HEK293 (cell line): ENCODE data around the gene SYN1.

Experiments
- GLI2 ChIP-seq: fragments of 450-650 bp; formaldehyde crosslinking; IDR thresholded peaks from 2 replicates; pipeline ENCODE4; 2017; ENCODE audit warnings: missing biosample characterization, missing genetic modification characterization, low read depth, borderline replicate concordance
- HOXA7 ChIP-seq: sonication (generic); formaldehyde crosslinking; IDR thresholded peaks from 2 replicates; pipeline ENCODE4 v1.8.1; 2022; ENCODE audit warnings: missing genetic modification reagents, borderline replicate concordance
- KLF1 ChIP-seq: fragments of 450-650 bp; formaldehyde crosslinking; IDR thresholded peaks from 2 replicates; pipeline ENCODE4 v1.5.1; 2016; ENCODE audit warnings: missing biosample characterization, missing genetic modification characterization
- KLF8 ChIP-seq: fragments of 450-650 bp; formaldehyde crosslinking; IDR thresholded peaks from 2 replicates; pipeline ENCODE4 v1.5.1; 2016; ENCODE audit warnings: missing biosample characterization, missing genetic modification characterization
- OSR2 ChIP-seq: fragments of 450-650 bp; formaldehyde crosslinking; IDR thresholded peaks from 2 replicates; pipeline ENCODE4 v1.5.1; 2016; ENCODE audit warnings: missing biosample characterization, missing genetic modification characterization
- REPIN1 ChIP-seq: fragments of 450-650 bp; formaldehyde crosslinking; IDR thresholded peaks from 2 replicates; pipeline ENCODE4 v1.5.1; 2017; ENCODE audit warnings: missing biosample characterization, missing genetic modification characterization, low read depth
- SETDB1 ChIP-seq: IDR thresholded peaks from one replicate; pipeline ENCODE4 v1.6.1; 2017; ENCODE audit warnings: mild to moderate bottlenecking, low read length, moderate library complexity, mixed read lengths; ENCODE audit not compliant: insufficient read length
- SP2 ChIP-seq: fragments of 450-650 bp; formaldehyde crosslinking; IDR thresholded peaks from 2 replicates; pipeline ENCODE4 v1.5.1; 2016; ENCODE audit warnings: missing biosample characterization, missing genetic modification characterization
- SP7 ChIP-seq: fragments of 450-650 bp; formaldehyde crosslinking; IDR thresholded peaks from 2 replicates; pipeline ENCODE4 v1.5.1; 2016; ENCODE audit warnings: missing biosample characterization, missing genetic modification characterization
- ZBTB8A ChIP-seq: fragments of 450-650 bp; formaldehyde crosslinking; IDR thresholded peaks from 2 replicates; pipeline ENCODE4 v1.5.1; 2016; ENCODE audit warnings: missing biosample characterization, missing genetic modification characterization
- ZNF133 ChIP-seq: fragments of 450-650 bp; formaldehyde crosslinking; IDR thresholded peaks from 2 replicates; pipeline ENCODE4 v1.5.1; 2016; ENCODE audit warnings: missing biosample characterization, missing genetic modification characterization
- ZNF155 ChIP-seq: fragments of 450-650 bp; formaldehyde crosslinking; IDR thresholded peaks from 2 replicates; pipeline ENCODE4 v1.5.1; 2016; ENCODE audit warnings: missing biosample characterization, missing genetic modification characterization
- ZNF202 ChIP-seq: fragments of 450-650 bp; formaldehyde crosslinking; IDR thresholded peaks from 2 replicates; pipeline ENCODE4 v1.5.1; 2016; ENCODE audit warnings: missing biosample characterization, missing genetic modification characterization, borderline replicate concordance
- ZNF26 ChIP-seq: fragments of 450-650 bp; formaldehyde crosslinking; IDR thresholded peaks from 2 replicates; pipeline ENCODE4 v1.5.1; 2016; ENCODE audit warnings: missing biosample characterization, missing genetic modification characterization
- ZNF350 ChIP-seq: fragments of 450-650 bp; formaldehyde crosslinking; IDR thresholded peaks from 2 replicates; pipeline ENCODE4 v1.5.0; 2017; ENCODE audit warnings: missing biosample characterization, mild to moderate bottlenecking, missing genetic modification characterization
- ZNF391 ChIP-seq: fragments of 450-650 bp; formaldehyde crosslinking; IDR thresholded peaks from 2 replicates; pipeline ENCODE4 v1.5.1; 2016; ENCODE audit warnings: low read depth, missing biosample characterization, missing genetic modification characterization, borderline replicate concordance
- ZNF426 ChIP-seq: fragments of 450-650 bp; formaldehyde crosslinking; IDR thresholded peaks from 2 replicates; pipeline ENCODE4 v1.5.1; 2017; ENCODE audit warnings: missing biosample characterization, missing genetic modification characterization, mild to moderate bottlenecking, inconsistent platforms, moderate library complexity
- ZNF518A ChIP-seq: fragments of 450-650 bp; formaldehyde crosslinking; conservative IDR thresholded peaks from 2 replicates; pipeline ENCODE4 v1.5.1; 2016; ENCODE audit warnings: low read depth, missing biosample characterization, missing genetic modification characterization
- ZNF585B ChIP-seq: fragments of 450-650 bp; formaldehyde crosslinking; IDR thresholded peaks from 2 replicates; pipeline ENCODE4 v1.5.1; 2016; ENCODE audit warnings: missing biosample characterization, missing genetic modification characterization
- ZNF654 ChIP-seq: fragments of 450-650 bp; formaldehyde crosslinking; IDR thresholded peaks from 2 replicates; pipeline ENCODE4 v1.5.1; 2016; ENCODE audit warnings: low read depth, missing biosample characterization, missing genetic modification characterization
- ZNF677 ChIP-seq: fragments of 450-650 bp; IDR thresholded peaks from 2 replicates; pipeline ENCODE4 v1.5.0; 2018; ENCODE audit warnings: missing biosample characterization, mild to moderate bottlenecking, missing genetic modification characterization, moderate library complexity
- ZNF747 ChIP-seq: fragments of 450-650 bp; formaldehyde crosslinking; IDR thresholded peaks from 2 replicates; pipeline ENCODE4 v1.5.1; 2016; ENCODE audit warnings: missing biosample characterization, missing genetic modification characterization
- ZNF76 ChIP-seq: fragments of 450-650 bp; formaldehyde crosslinking; IDR thresholded peaks from 2 replicates; pipeline ENCODE4; 2016; ENCODE audit warnings: low read depth, missing biosample characterization, missing genetic modification characterization, borderline replicate concordance
- ZNF776 ChIP-seq: fragments of 450-650 bp; formaldehyde crosslinking; IDR thresholded peaks from 2 replicates; pipeline ENCODE4 v1.5.0; 2017; ENCODE audit warnings: missing biosample characterization, missing genetic modification characterization, borderline replicate concordance
- ZNF830 ChIP-seq: fragments of 450-650 bp; IDR thresholded peaks from 2 replicates; pipeline ENCODE4 v1.5.0; 2018; ENCODE audit warnings: missing biosample characterization, missing genetic modification characterization, low read depth, mild to moderate bottlenecking, moderate library complexity
- TF ChIP-seq, protein P1 (sequence below): sonication (generic); formaldehyde crosslinking; IDR thresholded peaks from 2 replicates; pipeline ENCODE4 v1.8.1; 2022; ENCODE audit warnings: mild to moderate bottlenecking, moderate library complexity, missing genetic modification reagents
- TF ChIP-seq, protein P2 (sequence below): fragments of 450-650 bp; formaldehyde crosslinking; IDR thresholded peaks from 2 replicates; pipeline ENCODE4 v1.5.1; 2017; ENCODE audit warnings: missing biosample characterization, missing genetic modification characterization
- TF ChIP-seq, protein P3 (sequence below): fragments of 450-650 bp; formaldehyde crosslinking; IDR thresholded peaks from 2 replicates; pipeline ENCODE4 v1.5.1; 2016; ENCODE audit warnings: missing biosample characterization, missing genetic modification characterization
- TF ChIP-seq, protein P4 (sequence below): fragments of 450-650 bp; formaldehyde crosslinking; IDR thresholded peaks from 2 replicates; pipeline ENCODE4 v1.5.1; 2017; ENCODE audit warnings: missing biosample characterization, missing genetic modification characterization

The SYN1 gene

DNA sequence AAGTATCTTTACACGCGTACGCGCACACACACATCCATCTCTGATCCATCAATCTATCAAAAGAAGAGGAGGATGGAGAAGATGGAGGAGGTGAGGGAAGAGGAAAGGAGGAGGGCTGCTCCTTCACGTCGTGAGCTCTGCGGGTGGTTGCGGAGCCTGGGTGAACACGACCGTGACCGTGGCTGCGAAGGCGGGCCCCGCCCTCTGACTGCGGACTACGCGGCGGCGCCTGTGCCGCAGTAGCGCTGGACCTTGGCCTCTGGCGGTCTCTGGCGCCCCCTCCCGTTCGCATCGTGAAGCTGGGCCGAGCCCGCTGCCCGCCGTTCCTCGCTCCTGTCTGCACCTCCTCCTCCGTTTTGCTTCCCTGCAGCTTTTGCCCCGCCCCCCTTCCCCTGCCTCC is 96.4 kb downstream of the SYN1 start (continued):
- TF ChIP-seq ZNF747 (no peak), KLF1 (tag by site-specific recombination) (peak; percentile 67), SP7 (tag by site-specific recombination) (peak; percentile 40; the same call in 1 of the 2 replicates), ZNF133 (tag by site-specific recombination) (no peak), ZNF350 (tag by site-specific recombination) (no peak), REPIN1 (tag by site-specific recombination) (no peak), ZNF776 (tag by site-specific recombination) (no peak), ZNF202 (tag by site-specific recombination) (no peak), ZNF518A (no peak), KLF8 (tag by site-specific recombination) (no peak), SETDB1 (no peak), ZNF426 (tag by site-specific recombination) (no peak), ZNF391 (tag by site-specific recombination) (no peak; the same call in 1 of the 2 replicates), ZNF585B (tag by site-specific recombination) (no peak), HOXA7 (CRISPR knock-in tag) (no peak), ZBTB8A (tag by site-specific recombination) (no peak), ZNF677 (tag by site-specific recombination) (no peak), OSR2 (tag by site-specific recombination) (0 out of 2 replicates have a peak, but pooled peaks have one; percentile 22), ZNF76 (no peak), GLI2 (tag by site-specific recombination) (no peak), ZNF654 (peak; percentile 63), ZNF155 (tag by site-specific recombination) (no peak), SP2 (tag by site-specific recombination) (peak; percentile 23; the same call in 1 of the 2 replicates), ZNF830 (no peak), ZNF26 (tag by site-specific recombination) (no peak)
- TF ChIP-seq, protein P1, sequence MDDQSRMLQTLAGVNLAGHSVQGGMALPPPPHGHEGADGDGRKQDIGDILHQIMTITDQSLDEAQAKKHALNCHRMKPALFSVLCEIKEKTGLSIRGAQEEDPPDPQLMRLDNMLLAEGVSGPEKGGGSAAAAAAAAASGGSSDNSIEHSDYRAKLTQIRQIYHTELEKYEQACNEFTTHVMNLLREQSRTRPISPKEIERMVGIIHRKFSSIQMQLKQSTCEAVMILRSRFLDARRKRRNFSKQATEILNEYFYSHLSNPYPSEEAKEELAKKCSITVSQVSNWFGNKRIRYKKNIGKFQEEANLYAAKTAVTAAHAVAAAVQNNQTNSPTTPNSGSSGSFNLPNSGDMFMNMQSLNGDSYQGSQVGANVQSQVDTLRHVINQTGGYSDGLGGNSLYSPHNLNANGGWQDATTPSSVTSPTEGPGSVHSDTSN (CRISPR knock-in tag) = no peak
- TF ChIP-seq, protein P2, sequence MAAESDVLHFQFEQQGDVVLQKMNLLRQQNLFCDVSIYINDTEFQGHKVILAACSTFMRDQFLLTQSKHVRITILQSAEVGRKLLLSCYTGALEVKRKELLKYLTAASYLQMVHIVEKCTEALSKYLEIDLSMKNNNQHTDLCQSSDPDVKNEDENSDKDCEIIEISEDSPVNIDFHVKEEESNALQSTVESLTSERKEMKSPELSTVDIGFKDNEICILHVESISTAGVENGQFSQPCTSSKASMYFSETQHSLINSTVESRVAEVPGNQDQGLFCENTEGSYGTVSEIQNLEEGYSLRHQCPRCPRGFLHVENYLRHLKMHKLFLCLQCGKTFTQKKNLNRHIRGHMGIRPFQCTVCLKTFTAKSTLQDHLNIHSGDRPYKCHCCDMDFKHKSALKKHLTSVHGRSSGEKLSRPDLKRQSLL (tag by site-specific recombination) = no peak
- TF ChIP-seq, protein P3, sequence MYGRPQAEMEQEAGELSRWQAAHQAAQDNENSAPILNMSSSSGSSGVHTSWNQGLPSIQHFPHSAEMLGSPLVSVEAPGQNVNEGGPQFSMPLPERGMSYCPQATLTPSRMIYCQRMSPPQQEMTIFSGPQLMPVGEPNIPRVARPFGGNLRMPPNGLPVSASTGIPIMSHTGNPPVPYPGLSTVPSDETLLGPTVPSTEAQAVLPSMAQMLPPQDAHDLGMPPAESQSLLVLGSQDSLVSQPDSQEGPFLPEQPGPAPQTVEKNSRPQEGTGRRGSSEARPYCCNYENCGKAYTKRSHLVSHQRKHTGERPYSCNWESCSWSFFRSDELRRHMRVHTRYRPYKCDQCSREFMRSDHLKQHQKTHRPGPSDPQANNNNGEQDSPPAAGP = no peak
- TF ChIP-seq, protein P4, sequence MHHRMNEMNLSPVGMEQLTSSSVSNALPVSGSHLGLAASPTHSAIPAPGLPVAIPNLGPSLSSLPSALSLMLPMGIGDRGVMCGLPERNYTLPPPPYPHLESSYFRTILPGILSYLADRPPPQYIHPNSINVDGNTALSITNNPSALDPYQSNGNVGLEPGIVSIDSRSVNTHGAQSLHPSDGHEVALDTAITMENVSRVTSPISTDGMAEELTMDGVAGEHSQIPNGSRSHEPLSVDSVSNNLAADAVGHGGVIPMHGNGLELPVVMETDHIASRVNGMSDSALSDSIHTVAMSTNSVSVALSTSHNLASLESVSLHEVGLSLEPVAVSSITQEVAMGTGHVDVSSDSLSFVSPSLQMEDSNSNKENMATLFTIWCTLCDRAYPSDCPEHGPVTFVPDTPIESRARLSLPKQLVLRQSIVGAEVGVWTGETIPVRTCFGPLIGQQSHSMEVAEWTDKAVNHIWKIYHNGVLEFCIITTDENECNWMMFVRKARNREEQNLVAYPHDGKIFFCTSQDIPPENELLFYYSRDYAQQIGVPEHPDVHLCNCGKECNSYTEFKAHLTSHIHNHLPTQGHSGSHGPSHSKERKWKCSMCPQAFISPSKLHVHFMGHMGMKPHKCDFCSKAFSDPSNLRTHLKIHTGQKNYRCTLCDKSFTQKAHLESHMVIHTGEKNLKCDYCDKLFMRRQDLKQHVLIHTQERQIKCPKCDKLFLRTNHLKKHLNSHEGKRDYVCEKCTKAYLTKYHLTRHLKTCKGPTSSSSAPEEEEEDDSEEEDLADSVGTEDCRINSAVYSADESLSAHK = no peak
